Activated CD8-positive, alpha-beta memory T cell treated with anti-CD3 and anti-CD28 coated beads for 24 hours (primary cell): ENCODE data around the gene RABL2B.
"Not testable (repeated sequence)": the region's sequence is repeated elsewhere in the genome, so short reads cannot be mapped to it uniquely, and the experiment has no call there.

Experiments
- DNase-seq: peaks from one replicate; pipeline ENCODE4 v3.0.0-alpha.2; 2020

RABL2B gene

DNA sequence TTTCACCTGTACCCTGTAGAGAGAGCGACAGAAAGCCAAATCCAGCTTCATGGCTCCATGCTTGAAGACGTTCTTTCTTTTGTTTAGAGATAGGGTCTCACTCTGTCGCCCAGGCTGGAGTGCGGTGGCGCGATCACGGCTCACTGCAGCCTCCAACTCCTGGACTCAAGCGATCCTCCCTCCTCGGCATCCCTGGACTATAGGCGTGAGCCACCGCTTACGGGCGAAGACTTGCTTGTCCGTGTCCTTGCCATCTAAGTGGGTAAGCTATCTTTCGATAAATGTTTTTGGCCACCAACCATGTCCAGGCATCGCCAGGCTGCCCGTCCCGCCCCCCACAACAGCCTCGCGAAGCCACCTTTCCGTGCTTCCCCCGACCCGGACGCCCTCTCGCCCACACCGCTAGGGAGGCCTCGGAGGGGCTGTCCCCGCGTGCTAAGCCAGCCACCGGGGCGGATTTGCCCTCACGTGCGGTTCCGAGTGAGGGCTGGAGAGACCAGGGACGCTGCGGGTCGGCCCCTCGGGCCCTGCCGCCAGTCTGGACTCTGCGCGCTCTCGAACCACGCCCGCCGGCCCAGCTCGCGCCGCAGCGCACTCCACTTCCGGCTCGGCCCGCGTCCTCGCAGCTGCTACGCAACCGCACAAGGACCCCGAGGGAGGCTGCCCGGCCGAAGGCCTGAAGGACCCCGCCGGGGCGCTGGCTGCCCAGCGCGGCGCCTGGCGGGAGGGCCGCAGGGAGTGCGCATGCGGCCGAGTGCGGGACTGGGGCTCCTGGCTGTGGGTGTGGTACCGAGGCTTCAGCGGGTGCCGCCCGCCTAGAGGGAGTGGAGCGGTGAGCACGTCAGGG, at the start of gene RABL2B:
TSS of gene RABL2B (minus strand) at position 604 of the 847 bp plus-strand sequence. CDS start 1,342 bp downstream, outside the sequence.
- peak; percentile 97 for DNase-seq

DNA sequence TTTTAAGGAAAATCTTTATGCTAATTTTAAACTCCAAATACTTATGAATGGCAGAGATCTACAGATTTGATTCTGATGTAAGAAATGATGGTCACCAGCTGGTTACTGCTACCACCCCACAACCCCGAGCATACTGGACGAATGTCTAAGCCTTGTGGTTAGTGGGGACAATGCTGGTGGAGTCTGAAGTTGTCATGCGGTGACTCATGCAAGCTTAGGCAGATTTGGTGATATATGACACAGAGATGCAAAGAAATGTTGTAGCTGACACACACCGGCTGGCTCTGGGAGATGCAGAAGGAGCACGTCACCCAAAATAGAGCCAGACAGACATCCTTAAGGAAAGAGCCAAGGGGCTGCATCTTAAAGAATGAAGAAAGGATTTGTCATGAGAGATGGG, 3.5 kb upstream of the RABL2B start:
- DNase-seq: not testable (repeated sequence)

DNA sequence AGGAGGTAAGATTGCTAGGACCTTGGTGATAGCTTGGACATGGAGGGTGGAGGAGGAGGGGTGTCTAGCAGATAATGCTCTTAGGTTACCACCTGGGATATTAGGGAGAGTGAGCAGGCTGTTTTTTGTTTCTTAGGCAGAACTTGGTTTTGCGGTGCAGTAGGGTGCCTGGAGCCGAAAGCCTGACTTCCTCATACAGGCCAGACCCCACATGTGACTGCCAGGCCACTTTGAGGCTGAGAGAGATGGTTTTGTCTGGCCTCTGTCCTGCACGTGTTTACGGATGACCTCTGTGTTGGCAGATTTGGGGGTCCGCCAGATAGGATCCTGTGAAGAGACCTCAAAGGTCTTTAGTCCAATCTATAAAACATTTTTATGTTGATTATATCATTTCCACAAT, 1.9 kb upstream of the RABL2B start:
- not testable (repeated sequence) for DNase-seq

DNA sequence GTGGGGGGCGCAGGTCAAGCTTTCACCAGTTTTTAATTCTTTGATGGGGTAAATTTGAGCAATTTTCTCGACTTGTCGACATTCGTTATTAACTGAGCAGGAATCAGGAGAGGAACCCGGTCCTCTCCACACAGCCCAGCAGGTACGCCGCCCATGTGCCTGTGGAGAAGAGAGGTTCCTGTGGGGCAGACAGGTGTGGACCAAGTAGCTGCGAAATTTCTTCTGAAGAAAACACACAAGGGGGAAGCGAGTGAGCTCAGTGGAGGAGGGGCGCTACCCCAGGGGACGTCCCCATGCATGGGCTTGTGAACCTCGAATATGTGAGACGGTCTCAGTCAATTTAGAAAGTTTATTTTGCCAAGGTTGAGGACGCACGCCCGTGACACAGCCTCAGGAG, 442 bp upstream of the RABL2B start:
- DNase-seq: peak; percentile 71

DNA sequence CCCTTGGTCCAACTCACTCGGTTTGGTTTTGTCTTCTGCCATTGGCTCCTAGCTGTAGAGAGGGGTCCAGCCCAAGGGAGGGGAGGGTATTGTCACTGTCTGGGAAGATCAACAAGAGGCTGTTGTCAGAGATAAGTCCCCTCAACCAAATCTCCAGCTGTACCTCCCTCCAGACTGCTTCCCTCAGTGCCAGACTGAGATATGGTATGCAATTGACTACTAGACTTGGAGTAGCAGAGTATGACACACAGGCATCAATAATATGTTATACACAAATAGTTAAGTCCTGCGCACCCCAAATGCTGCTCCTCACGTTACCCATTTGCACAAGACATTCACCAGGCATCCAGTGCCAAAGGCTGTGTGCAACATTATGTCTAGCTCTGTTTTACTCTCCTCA, 1.2 kb downstream of the RABL2B start:
- DNase-seq: not testable (repeated sequence)

DNA sequence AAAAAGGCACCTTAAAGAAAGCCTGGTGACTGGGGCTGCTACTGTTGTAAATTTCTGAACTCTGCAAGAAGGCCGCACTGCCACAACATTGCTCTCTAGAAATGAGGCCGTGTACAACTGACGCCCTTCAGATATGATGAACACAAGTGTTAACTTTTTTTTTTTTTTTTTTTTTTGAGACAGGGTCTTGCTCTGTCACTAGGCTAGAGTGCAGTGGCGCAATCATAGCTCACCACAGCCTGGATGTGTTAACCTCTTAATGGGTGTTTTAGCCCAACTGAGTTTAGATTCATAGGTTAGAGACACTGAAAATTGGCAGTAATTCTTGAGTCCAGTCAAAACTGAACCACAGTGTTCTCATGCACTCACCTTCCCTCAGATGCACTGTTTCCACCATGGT, 3.2 kb downstream of the RABL2B start:
- not testable (repeated sequence) for DNase-seq

DNA sequence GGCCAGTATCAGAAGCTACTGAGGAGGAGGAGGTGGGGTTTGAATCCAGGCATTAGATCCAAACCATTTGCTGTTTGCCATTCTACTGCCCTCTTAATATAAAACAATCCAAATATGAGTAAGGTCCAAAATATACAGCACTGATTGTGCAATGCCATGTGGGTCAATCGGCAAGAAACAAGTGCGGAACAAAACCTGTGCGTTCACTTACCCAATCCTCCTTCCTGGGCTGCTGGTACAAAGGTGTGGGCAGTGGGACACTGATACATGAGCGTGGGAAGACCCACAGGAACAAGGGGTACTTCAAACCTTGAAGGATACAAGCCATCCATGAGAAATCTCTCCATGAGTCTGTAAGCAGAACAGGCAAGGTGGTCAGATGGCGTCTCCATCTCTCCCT, 5.8 kb downstream of the RABL2B start:
- not testable (repeated sequence) for DNase-seq

DNA sequence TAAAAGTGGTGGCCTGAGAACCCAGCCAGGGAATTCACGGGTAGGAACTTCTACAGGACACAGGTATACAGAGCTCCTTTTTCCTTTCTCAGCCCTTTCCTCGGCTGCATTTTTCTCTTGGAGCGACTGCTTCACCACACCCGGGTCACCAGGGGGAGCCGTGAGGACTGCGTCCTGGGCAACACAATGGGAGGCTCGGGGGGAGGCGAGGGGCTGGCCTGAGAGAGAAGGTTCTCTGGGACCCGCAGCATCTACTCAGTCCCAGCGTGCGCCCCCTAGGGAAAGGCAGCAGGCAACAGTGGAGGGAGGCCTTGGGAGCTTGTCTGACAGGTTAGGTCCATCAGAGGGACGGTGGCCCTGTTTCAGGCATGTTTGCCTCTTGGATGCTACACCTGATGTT, 8.3 kb downstream of the RABL2B start:
- DNase-seq: not testable (repeated sequence)

DNA sequence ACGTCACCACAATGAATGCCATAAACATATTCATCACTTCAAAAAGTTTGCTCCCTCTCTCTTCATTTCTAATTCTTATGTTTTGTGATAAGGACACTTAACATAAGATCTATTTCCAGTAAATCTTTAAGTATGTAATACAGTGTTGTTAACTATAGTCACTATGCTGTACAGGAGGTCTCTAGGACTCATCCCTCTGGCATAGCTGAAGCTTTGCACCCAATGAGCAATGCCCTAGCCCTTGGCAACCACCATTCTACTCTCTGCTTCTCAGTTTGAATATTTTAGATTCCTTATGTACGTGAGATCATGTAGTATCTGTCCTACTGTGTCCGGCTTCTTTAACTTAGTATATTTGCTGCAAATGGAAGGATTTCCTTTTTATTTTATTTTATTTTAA, 19.1 kb downstream of the RABL2B start:
- not testable (repeated sequence) for DNase-seq

DNA sequence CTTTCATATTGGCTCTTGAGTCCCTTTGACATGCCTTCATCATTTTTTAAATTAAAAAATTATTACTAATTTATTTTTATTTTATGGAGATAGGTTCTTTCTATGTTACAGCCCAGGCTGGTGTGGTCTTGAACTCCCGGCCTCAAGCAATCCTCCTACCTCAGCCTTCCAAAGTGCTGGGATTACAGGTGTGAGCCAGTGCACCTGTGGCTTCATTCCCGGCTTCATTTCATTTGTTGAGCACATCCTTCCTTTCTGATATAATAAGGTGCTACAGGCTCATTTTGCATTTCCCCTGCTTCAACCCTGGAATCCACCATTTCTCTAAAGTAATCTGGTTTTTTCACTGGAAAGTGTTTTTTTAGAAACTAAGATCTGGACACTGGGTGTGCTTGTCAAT, 21.6 kb downstream of the RABL2B start:
- DNase-seq: not testable (repeated sequence)

DNA sequence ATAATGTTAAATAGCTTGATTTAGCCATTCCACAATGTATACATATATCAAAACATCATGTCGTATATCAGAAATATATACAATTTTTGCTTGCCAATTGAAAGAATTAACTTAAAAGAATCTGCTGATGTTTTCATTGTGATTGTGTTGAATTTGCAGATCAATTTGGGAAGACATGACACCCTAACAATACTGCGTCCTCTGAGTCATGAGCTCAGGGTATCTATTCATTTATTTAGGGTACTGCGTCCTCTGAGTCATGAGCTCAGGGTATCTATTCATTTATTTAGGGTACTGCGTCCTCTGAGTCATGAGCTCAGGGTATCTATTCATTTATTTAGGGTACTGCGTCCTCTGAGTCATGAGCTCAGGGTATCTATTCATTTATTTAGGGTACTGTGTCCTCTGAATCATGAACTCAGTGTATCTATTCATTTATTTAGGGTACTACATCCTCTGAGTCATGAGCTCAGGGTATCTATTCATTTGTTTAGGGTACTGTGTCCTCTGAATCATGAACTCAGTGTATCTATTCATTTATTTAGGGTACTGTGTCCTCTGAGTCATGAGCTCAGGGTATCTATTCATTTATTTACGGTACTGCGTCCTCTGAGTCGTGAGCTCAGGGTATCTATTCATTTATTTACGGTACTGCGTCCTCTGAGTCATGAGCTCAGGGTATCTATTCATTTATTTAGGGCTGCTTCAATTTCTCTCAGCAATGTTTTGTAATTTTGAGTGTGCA, 23.7 kb downstream of the RABL2B start:
- not testable (repeated sequence) for DNase-seq

DNA sequence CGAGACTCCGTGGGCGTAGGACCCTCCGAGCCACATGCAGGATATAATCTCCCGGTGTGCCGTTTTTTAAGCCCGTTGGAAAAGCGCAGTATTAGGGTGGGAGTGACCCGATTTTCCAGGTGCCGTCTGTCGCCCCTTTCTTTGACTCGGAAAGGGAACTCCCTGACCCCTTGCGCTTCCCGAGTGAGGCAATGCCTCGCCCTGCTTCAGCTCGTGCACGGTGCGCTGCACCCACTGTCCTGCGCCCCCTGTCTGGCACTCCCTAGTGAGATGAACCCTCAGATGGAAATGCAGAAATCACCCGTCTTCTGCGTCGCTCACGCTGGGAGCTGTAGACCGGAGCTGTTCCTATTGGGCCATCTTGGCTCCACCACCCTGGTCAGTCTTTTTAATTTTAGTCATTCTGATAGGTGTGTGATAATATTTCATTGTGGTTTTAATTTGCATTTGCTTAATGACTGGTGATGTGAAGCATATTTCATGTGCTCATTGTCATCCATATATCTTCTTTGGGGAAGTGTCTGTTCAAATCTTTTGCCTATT, 26.4 kb downstream of the RABL2B start:
- peak; percentile 85 for DNase-seq

DNA sequence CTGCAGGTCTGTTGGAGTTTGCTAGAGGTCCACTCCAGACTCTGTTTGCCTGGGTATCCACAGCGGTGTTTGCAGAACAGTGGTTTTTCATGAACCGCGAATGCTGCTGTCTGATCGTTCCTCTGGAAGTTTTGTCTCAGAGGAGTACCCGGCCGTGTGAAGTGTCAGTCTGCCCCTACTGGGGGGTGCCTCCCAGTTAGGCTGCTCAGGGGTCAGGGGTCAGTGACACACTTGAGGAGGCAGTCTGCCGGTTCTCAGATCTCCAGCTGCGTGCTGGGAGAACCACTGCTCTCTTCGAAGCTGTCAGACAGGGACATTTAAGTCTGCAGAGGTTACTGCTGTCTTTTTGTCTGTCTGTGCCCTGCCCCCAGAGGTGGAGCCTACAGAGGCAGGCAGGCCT, 27.0 kb downstream of the RABL2B start:
- not testable (repeated sequence) for DNase-seq

DNA sequence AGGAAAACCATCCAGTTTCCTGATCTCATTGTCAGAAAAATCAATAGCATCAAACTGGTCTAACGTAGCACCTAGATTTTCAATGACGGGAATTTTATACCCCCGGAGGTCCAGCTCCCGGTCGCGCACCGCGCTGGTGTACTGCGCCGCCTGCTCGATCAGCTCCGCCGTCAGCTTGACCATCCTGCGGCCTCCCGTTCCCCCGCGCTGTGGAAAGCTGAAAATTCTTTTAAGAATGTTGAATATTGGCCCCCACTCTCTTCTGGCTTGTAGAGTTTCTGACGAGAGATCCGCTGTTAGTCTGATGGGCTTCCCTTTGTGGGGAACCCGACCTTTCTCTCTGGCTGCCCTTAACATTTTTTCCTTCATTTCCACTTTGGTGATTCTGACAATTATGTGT, 28.2 kb downstream of the RABL2B start:
- DNase-seq: not testable (repeated sequence)

DNA sequence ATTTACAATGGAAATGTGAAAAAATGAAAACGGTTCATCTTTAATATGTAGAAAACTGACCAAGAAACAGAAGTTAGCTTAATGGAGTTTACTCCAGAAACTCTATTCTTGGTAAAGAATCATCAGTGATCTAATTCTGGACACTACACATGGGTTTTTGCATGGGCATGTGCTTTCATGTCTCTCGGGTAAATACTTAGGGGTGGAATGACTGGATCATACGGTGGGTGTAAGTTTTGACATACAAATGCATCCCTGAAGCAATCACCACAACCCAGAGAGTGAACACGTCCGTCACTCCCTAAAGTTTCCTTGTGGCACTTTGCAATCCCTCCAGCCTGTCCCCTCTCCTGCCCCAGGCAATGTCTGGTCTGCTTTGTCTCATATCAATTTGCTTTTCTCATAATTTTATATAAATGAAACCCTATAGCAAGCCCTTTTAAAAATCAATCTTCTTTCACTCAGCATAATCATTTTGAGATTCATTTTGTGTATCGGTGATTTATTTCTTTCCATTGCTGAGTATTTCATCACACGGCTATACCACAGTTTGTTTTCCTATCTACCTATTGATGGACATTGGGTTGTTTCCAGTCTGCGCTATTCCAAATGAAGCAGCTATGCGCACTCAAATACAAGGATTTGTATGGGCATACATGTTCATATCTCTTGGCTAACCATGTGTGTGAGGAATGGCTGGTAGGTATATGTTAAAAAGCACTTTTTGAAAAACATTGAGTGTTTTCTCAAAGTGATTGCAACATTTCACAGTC, 33.9 kb downstream of the RABL2B start:
- not testable (repeated sequence) for DNase-seq

DNA sequence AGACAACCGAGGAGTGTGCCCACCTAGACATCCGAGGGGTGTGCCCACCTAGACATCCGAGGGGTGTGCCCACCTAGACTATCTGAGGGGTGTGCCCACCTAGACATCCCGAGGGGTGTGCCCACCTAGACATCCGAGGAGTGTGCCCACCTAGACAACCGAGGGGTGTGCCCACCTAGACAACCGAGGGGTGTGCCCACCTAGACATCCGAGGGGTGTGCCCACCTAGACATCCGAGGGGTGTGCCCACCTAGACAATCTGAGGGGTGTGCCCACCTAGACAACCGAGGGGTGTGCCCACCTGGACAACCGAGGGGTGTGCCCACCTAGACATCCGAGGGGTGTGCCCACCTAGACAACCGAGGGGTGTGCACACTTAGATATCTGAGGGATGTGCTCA, 34.8 kb downstream of the RABL2B start:
- DNase-seq: not testable (repeated sequence)

DNA sequence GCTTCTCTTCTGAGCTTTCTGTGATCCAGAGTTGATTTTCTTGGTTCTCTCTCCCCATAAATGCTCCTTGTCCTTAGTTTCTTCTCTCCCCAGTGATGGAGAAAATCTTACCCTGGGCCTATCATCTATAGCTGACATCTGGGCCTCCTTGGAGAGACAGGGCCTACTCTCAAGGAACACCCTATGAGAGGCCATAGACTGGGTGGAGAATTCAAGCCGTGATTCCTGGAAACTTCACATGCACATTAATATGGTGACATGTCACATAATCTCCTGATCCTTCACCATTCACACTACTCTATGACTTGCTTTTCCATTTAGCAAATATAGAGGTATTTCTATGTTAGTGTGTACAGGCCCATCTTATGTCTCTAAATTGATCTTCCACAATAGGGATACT, 35.9 kb downstream of the RABL2B start:
- not testable (repeated sequence) for DNase-seq

DNA sequence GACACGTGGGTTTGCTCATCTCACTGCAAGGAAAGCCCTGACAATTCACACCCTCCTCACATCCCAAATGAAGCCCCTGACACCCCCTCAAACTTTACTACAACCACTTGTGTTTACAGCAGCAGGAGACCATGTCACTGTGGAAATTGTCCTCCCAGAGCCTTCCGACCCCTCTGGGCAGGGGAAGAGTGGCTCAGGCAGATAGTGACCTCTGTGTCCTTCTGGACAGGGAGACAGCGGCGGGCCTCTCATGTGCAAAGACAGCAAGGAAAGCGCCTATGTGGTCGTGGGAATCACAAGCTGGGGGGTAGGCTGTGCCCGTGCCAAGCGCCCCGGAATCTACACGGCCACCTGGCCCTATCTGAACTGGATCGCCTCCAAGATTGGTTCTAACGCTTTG, 39.0 kb downstream of the RABL2B start:
- peak; percentile 21 for DNase-seq

DNA sequence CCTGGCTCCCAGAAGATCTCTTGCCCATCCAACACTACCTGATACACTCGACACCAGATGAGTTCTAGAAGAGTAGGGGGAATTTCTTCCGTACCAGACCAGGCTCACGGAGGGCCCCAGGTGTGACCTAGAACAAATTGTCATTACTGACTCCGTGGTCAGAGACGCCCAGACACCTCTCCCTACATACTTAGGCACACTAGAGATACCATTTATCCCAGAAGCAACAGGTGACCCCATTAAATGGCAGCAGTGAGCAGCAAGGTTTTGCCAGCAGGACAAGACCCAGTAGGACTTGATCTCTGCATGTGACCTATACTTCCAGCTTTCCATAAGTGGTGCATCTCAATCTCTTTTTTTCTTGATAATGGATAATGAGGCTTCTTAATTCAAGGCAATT, 42.7 kb downstream of the RABL2B start:
- peak; percentile 28 for DNase-seq

DNA sequence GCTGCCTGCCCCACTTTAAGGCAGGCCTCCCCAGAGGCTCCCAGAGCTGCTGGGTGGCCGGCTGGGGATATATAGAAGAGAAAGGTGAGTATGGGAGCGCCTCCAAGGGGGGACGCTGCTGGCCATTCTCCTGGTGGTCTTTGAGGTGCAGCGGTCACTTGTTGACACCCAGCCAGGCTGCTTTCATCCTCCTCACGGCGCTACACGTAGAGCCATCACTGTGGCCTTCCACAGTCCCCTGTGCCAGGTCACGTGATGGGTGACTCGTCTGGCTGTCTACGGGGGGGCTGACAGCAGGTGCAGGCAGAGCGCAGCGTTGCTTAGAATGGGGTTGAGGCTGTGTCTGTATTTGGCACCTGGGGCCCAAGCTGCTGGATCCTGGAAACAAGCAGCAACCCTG, 43.5 kb downstream of the RABL2B start:
- peak; percentile 32 for DNase-seq

DNA sequence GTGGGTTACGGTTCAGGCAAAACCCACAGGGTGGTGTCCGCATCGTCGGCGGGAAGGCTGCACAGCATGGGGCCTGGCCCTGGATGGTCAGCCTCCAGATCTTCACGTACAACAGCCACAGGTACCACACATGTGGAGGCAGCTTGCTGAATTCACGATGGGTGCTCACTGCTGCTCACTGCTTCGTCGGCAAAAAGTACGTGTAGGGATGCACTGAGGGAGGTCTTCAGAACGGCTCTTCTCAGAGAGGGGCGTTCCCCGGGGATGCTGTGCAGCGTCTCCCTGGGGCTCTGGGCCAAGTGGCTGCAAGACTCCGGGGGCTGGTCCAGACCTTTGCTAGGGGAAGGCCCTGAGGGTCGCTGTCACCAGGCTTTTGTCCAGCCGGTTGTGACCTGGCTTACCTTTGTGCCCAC, 44.2 kb downstream of the RABL2B start:
- DNase-seq: peak; percentile 46

DNA sequence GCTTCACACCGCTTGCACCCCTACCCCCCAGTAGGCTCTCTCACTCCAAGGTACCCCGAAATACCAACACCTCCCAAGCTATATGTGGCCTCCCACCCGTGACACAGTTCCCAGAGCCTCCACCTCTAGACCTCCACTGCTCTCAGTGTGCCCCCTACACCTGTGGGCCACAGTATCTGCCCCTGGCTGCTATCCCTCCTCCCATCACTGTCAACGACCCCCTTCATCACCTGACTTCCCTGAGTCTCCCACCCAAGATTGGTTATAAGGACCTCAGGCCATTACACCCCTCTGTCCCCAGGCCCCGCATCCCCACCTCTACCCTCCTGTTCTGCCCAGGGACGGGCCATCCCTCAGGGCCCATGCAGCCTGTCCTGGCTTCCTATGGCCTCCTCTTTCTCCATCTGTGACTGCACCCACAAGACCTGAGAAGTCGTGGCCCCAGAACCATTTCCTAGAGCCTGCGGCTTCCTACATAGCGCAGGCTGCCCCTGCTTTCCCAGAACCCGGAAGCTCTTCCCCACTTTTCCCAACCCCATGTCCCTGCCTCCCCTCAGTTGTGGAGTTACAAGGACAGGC, 44.7 kb downstream of the RABL2B start:
- DNase-seq: peak; percentile 33
